ENCODE results near the gene GUCY1B1.

GUCY1B1 gene

GRCh38 chr4:155854582-155855226 lies 95.9 kb downstream of the GUCY1B1 start:
- no peaks in the 10 kb centered on the region for H3K36me3 ChIP-seq (ENCODE audit: insufficient read depth, low read length)
- no peak overlapping the region for H3K27ac ChIP-seq (ENCODE audit: low read length)
- no peaks in the 10 kb centered on the region for H3K9me3 ChIP-seq (ENCODE audit: insufficient read depth, low read length, severe bottlenecking)
- no peaks in the 10 kb centered on the region for H3K4me1 ChIP-seq (ENCODE audit: insufficient read depth, low read length)
- H3K4me2 ChIP-seq (ENCODE audit: insufficient read depth, low read length): no peak overlapping the region
- no peaks in the 10 kb centered on the region for H3K79me2 ChIP-seq (ENCODE audit: insufficient read depth, low read length)
- no peaks in the 10 kb centered on the region for H4K20me1 ChIP-seq (ENCODE audit: insufficient read depth, low read length)
- peaks cover 8% of the 10 kb centered on the region for H3K27me3 ChIP-seq (ENCODE audit: insufficient read depth, low read length, poor library complexity)
- DNase-seq (no peak), ATAC-seq (ENCODE audit: insufficient read depth, low read depth) (no peak)
- no peak overlapping the region for H3K4me3 ChIP-seq (ENCODE audit: low read depth in 1 of 2, low read length in 2 of 2)
- no peak overlapping the region for H3K9ac ChIP-seq (ENCODE audit: low read depth, low read length)
- no peak overlapping the region for H2AFZ ChIP-seq (ENCODE audit: low read depth, low read length)
- TF ChIP-seq CTCF (IDR thresholded peaks at IDR 0.05; ENCODE audit: borderline replicate concordance, extremely low read depth, low read length, poor library complexity, severe bottlenecking) (no peak), EZH2 (IDR thresholded peaks at IDR 0.05; ENCODE audit: borderline replicate concordance, low read depth, low read length, severe bottlenecking) (no peak)

- Histone ChIP-seq H3K27me3 (ENCODE audit: insufficient read depth, low read length, poor library complexity) (peaks cover 8% of the 10 kb centered on the region), H3K27ac (ENCODE audit: low read length) (no peak overlapping the region)
Measured at GRCh38 chr4:155855897-155856296, 97.1 kb downstream of the GUCY1B1 start.

More at GRCh38 chr4:155855897-155856296, 97.1 kb downstream of the GUCY1B1 start:
- Histone ChIP-seq H3K9me3 (ENCODE audit: insufficient read depth, low read length, severe bottlenecking) (no peaks in the 10 kb centered on the region), H3K79me2 (ENCODE audit: insufficient read depth, low read length) (no peaks in the 10 kb centered on the region), H3K4me2 (ENCODE audit: insufficient read depth, low read length) (no peak overlapping the region), H3K4me3 (ENCODE audit: low read depth in 1 of 2, low read length in 2 of 2) (no peak overlapping the region), H3K9ac (ENCODE audit: low read depth, low read length) (no peak overlapping the region), H3K4me1 (ENCODE audit: insufficient read depth, low read length) (no peaks in the 10 kb centered on the region), H3K36me3 (ENCODE audit: insufficient read depth, low read length) (no peaks in the 10 kb centered on the region), H4K20me1 (ENCODE audit: insufficient read depth, low read length) (no peaks in the 10 kb centered on the region), H2AFZ (ENCODE audit: low read depth, low read length) (no peak overlapping the region)
- ATAC-seq (ENCODE audit: insufficient read depth, low read depth) (no peak), DNase-seq (no peak)
- TF ChIP-seq CTCF (IDR thresholded peaks at IDR 0.05; ENCODE audit: borderline replicate concordance, extremely low read depth, low read length, poor library complexity, severe bottlenecking): no peak
